Lower leg skin (tissue), 4 donors: ENCODE measurements around the gene NTF4. TPM values are rescaled to one million over a fixed set of nuclear protein-coding genes. Genes with fewer than 3 reads are reported as not detected.
A peak's percentile ranks its signal among the peaks of the same experiment; 100 is the strongest.

Source experiments
- DNase-seq, 2 donors: peaks; one replicate each; pipeline ENCODE4 v3.0.0-alpha.2; 2019; ENCODE audit warnings: low spot score in 2 of 2
- H3K4me3 ChIP-seq: fragments of 200-600 bp; sonication (generic); 2 replicates; pipeline ENCODE4 v1.5.1; 2017; ENCODE audit warnings: mild to moderate bottlenecking, low read depth; ENCODE audit not compliant: poor library complexity, severe bottlenecking
- CTCF ChIP-seq, 3 donors: fragments of 450-650 bp; IDR thresholded peaks; one replicate each; pipeline ENCODE4 v1.5.1; 2016; ENCODE audit warnings: antibody characterized with exemption in 3 of 3, mild to moderate bottlenecking in 3 of 3, moderate library complexity in 2 of 3
- POLR2A ChIP-seq, 2 donors: fragments of 450-650 bp; IDR thresholded peaks; one replicate each; pipeline ENCODE4 v1.6.1; 2016 to 2017; ENCODE audit warnings: antibody characterized with exemption in 2 of 2, mild to moderate bottlenecking in 1 of 2, moderate library complexity in 1 of 2
- WGBS, 2 donors: methylation state at CpG; one replicate each; pipeline ENCODE4 v1.1.5; 2018; 5-methylcytosine and 5-hydroxymethylcytosine counted together
- intact Hi-C: fragments of 100-400 bp; cut with DNase I; formaldehyde crosslinking; loops from one replicate; pipeline ENCODE4 v1.15.0; 2023; ENCODE audit warnings: low total_unique reads
- total RNA-seq, 4 donors: library from RNA; depleted of rRNA; stranded (reverse); fragments of >200 nt; gene quantifications; one replicate each; pipeline ENCODE4 v1.1.0, GENCODE V29; 2016

The NTF4 gene
- total RNA-seq, 4 donors from 2014 or later, result 7.4 to 16.8 (median 8.4) TPM

- WGBS, 2 donors, result 85% methylated on average over 12 of the region's 12 CpGs
- TF ChIP-seq CTCF (IDR thresholded peaks at IDR 0.05), result no peak
- intact Hi-C loops, result no loop called here
- no peak for DNase-seq
- no peak overlapping the region for H3K4me3 ChIP-seq
These were observed 37.7 kb upstream of the NTF4 start for GRCh38 chr19:49102303-49102702.

DNA sequence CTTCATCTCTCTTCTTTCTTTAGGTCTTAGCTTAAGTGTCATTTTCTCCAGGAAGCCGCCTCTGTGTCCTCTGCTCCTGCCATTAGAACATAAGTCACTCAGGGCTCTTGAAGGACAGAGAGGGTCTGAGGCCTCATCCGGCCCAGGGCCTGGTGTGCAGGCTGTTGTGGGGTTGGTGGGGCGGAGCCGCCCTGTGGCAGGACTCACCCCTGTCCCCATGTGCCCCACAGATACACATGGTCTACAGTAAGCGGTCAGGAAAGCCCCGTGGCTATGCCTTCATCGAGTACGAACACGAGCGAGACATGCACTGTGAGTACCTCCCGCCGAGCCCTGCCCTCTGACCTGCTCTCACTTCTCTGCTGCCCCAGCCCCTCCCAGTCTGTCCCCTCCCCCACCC is 36.5 kb upstream of the NTF4 start:
- DNase-seq, result no peak

GRCh38 chr19:49098795-49099194 is 34.2 kb upstream of the NTF4 start:
- intact Hi-C loops, result loop anchor here (5.0 kb wide), 1 partner anchor 49 kb away; no protein-coding TSS in a partner anchor
- TF ChIP-seq POLR2A (IDR thresholded peaks at IDR 0.05) (no peak), CTCF (IDR thresholded peaks at IDR 0.05) (no peak)
- WGBS, 2 donors, result 79 to 84% methylated on average over 4 of the region's 4 CpGs
- no peak overlapping the region for H3K4me3 ChIP-seq
- no peak for DNase-seq

More for the DNA sequence above, 36.5 kb upstream of the NTF4 start:
- no peak overlapping the region for H3K4me3 ChIP-seq
- TF ChIP-seq POLR2A (IDR thresholded peaks at IDR 0.05) (no peak), CTCF (IDR thresholded peaks at IDR 0.05) (no peak)
- WGBS, 2 donors, result 77 to 86% methylated on average over 12 of the region's 12 CpGs
- intact Hi-C loops, result no loop called here

DNA sequence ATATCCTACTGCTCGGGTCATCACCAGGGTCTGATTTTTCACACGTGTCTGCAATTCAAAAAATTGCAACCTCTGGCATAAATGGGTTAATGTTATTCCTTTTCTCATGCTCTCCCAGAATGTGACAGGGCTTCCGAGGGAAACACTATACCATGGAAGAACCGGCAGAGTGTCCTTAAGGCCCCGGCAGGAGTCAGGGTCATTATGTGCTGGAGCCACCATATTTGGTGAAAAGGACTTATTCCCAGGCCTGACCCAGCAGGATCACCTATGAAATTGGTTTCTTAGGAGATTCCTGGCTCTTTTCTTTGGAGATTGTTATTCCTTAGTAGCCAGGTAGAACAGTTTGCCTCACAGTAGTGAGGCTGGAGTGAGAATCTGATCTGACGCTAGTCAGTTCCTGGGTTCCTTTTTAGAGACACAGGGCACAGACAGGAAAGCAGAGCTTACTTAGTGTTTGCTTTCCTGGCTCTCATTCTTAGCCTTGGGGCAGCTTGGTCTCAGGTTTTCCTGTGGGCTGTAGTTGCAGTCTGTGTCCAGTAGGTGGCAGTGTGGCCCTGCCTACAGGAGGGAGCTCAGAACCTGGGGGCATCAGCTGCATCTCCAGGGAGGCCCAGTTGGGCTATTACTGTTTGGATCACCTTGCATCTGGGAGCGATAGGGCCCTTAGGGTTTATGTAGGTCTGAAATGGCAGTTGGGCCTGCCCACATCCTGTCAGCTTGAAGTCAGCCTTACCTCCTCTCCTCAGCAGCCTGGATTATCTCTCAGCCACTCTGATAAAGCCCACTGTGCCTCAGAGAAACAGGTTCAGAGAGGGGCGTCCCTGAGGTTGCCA is 33.1 kb upstream of the NTF4 start:
- no peak overlapping the region for H3K4me3 ChIP-seq
- DNase-seq, result peak; percentile 62 to 93
- WGBS, 2 donors, result 46 to 47% methylated on average over 8 of the region's 8 CpGs
- intact Hi-C loops, result loop anchor here (2.0 to 5.0 kb wide), 2 partner anchors 50 to 99 kb away; no protein-coding TSS in a partner anchor
- TF ChIP-seq CTCF (IDR thresholded peaks at IDR 0.05) (peak in 1 of 3 donors; percentile 92), POLR2A (IDR thresholded peaks at IDR 0.05) (no peak)

GRCh38 chr19:49094505-49095482 is 30.2 kb upstream of the NTF4 start:
- TF ChIP-seq CTCF (IDR thresholded peaks at IDR 0.05) (no peak), POLR2A (IDR thresholded peaks at IDR 0.05) (no peak)
- intact Hi-C loops, result loop anchor here (5.0 kb wide), 1 partner anchor 53 kb away; no protein-coding TSS in a partner anchor
- no peak overlapping the region for H3K4me3 ChIP-seq
- 70% methylated on average over 23 of the region's 23 CpGs for WGBS, 2 donors
- no peak for DNase-seq
